GM20431 (cell line): Measurements from ENCODE around the gene UBL4A.

Experiments used
- in situ Hi-C: fragments of 300-500 bp; cut with MseI, MboI; formaldehyde crosslinking; loops from one replicate; pipeline ENCODE4 v1.15.0; 2020; ENCODE audit warnings: low sequenced_read_pairs; ENCODE audit not compliant: unreplicated experiment

UBL4A gene

DNA sequence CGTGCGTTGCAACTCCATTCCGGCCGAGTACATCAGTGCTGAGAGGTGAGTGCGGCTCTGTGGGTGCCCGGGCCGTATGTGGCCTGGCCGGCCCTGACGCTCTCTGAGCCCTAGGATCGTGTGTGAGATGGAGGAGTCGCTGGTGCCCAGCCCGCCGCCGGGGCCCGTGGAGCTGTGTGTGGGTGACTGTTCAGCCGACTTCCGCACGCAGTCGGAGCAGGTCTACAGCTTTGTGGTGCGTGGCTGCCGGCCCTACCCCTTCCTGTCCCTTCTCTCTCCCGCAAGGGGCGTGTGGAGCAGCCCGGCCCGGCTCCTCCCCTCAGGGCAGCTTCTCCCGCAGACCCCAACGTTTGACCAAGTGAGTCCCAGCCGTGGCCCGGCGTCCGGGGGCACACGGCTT, 20.4 kb downstream of the UBL4A start:
- in situ Hi-C loops, result no loop called here

GRCh38 chrX:154465601-154466000, 20.8 kb downstream of the UBL4A start:
- in situ Hi-C loops, result no loop called here

DNA sequence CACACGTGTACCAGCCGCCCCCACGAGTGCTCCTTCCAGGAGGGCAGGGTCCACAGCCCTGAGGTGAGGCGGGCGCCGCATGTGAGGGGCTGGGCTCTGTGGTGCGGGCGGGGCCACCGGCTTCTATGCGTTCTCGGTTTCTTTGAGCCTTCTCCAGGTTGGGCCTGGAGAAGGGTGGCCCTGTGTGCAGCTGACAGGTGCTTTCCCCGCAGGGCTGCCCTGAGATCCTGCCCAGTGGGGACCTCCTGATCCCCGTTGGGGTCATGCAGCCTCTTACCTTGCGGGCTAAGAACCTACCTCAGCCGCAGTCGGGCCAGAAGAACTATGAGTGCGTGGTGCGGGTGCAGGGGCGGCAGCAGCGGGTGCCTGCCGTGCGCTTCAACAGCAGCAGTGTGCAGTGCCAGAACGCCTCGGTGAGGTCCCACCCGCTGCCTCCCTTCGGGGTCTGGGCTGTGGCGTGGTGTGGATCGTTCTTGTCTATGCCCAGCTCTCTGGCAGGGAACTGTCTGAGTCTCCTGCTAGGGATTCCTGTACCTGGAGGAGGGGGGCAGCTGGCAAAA, 21.5 kb downstream of the UBL4A start:
- in situ Hi-C loops, result no loop called here

DNA sequence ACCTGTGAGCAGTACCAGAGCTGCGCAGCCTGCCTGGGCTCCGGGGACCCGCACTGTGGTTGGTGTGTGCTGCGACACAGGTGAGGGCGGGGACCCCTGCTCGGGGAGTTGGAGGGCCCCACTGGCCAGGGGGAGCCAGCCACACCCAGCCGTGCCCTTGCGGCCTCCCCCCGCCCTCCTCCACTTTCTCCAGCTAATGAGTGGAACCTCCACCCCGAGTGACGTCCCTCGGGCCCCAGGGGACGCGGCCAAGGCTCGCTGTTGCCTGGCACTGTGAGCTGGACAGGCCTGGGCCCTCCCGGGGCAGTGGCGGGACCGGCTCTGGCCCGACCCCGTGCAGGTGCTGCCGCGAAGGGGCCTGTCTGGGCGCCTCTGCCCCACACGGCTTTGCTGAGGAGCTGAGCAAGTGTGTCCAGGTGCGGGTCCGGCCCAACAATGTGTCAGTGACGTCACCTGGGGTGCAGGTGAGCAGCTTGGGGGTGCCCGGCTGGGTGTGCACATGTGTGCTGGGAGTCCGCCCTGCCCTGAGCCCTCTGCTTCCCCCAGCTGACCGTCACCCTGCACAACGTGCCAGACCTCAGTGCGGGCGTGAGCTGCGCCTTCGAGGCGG, 22.7 kb downstream of the UBL4A start:
- in situ Hi-C loops, result no loop called here

- in situ Hi-C loops, result no loop called here
Observed at GRCh38 chrX:154462396-154462795, 24.0 kb downstream of the UBL4A start.

- in situ Hi-C loops, result no loop called here
Observed at GRCh38 chrX:154460326-154460725, 26.1 kb downstream of the UBL4A start.

DNA sequence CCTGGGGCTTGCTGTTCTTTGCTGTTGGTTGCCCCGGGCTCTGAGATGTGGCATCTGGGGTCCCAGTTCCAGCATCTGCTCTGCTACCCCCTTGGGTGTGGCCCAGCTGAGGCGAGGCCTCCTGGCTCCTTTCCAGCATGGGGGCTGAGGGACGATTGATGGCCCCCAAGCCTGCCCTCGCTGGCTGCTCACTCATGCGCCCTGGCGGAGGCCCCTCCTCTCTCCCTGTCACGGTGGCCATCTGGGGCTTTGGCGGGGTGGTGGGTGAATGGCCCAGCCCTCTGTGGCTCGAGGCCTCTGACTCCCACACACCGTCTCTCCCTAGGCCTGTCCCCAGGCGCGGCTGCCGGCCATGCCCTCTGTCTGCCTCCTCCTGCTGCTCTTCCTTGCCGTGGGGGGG, 26.6 kb downstream of the UBL4A start:
- in situ Hi-C loops, result no loop called here

DNA sequence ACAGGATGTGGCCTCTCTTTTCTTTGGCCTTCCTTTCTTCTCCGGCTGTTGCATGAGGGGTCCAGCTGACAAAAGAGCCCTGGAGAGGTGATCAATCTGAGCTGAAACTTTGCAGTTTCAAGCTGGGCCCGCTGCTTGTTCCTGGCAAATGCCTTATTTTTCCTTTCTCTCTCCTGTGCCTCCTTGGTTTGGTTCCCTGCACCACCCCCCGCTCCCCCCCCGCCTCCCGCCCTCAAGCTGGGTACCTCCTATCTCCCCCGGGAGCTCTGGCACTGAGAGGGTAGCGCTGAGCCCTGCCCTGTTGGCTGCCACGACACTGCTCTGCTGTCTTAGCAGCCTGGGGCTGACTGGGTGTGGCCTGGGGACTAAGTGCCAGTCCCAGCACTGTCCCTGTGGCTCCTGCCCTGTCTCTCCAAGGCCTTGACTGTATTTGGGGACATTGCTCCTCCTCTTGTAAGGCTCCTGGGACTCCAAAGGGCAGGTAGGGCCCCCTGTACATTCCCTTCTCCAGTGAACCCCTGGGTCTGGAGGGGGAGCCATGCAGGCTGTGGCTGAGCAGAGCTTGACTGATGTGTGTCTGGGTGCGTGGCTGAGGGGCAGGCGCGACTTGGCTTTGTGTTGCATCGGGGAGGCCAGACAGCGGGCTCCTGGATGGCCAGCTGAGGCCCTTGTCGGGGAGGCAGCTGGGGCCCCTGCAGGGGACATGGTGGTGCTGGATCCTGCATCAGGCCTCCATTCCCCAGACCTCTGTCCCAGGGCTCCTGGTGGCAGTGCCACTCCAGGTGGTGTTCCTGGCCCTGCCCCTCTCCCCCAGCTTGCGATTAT, 27.2 kb downstream of the UBL4A start:
- in situ Hi-C loops, result no loop called here

GRCh38 chrX:154458116-154458953, 28.1 kb downstream of the UBL4A start, which contains the start of gene PLXNA3:
TSS of gene PLXNA3 (plus strand) at chrX:154458281. CDS start at chrX:154460184, 1,903 bp downstream.
- in situ Hi-C loops, result no loop called here

DNA sequence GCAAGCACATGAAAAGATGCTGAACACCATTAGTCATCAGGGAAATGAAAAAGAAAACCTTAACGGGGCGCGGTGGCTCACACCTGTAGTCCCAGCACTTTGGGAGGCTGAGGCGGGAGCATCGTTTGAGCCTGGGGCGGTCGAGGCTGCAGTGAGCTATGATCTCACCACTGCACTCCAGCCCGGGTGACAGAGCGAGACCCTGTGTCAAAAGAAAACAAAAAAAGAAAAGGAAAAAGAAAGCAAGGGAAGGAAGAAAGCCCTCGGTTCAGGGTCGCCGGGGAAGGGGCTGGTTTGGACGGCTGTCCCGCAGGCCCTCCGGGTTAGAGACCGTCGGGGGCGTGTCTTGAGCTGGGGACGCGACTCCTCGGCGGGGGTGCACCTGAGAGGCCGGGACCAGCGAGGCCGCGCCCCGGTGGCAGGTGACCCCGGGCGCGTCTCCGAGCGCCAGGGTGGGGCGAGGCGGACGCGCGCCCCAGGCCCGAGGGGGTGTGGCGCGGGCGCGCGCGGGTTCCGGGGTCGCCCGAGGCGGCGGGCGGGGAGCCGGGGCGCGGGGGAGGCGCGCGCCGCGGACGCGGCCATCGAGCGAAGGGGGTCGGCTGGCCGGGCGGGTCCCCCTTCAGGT, 28.8 kb downstream of the UBL4A start:
- in situ Hi-C loops, result no loop called here

GRCh38 chrX:154452823-154453222, 33.6 kb downstream of the UBL4A start:
- in situ Hi-C loops, result no loop called here

DNA sequence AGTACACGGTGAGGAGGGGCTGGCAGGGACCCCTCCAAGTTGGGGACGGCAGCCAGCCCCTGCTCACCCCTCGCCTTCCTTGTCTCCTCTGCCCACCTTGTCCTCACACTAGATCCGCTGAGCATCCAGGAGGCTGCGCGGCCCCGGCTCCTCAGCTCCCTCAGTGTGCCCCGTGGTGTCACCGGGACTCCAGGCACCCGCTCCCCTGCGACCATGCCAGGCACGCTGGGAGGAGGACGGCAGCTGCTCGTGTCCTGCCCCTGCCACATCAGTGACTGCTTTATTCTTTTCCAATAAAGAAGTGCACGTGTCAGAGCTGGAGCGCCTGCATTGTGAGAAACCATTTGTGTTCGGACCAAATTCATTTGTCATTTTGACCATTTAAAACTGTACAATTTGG, 36.1 kb downstream of the UBL4A start:
- in situ Hi-C loops, result no loop called here

- in situ Hi-C loops, result no loop called here
Observed at GRCh38 chrX:154449618-154450017, 36.8 kb downstream of the UBL4A start.

- in situ Hi-C loops, result no loop called here
Observed at GRCh38 chrX:154448484-154448883, 37.9 kb downstream of the UBL4A start.

GRCh38 chrX:154446430-154446829, 40.0 kb downstream of the UBL4A start:
- in situ Hi-C loops, result no loop called here

- in situ Hi-C loops, result no loop called here
Observed at GRCh38 chrX:154445776-154446175, 40.6 kb downstream of the UBL4A start.

GRCh38 chrX:154444755-154445246, 41.6 kb downstream of the UBL4A start:
- in situ Hi-C loops, result no loop called here

GRCh38 chrX:154443992-154444754, 42.2 kb downstream of the UBL4A start, which contains the start of gene FAM50A:
TSS of gene FAM50A (plus strand) at chrX:154444141. CDS start at chrX:154444236, 95 bp downstream.
- in situ Hi-C loops, result no loop called here

DNA sequence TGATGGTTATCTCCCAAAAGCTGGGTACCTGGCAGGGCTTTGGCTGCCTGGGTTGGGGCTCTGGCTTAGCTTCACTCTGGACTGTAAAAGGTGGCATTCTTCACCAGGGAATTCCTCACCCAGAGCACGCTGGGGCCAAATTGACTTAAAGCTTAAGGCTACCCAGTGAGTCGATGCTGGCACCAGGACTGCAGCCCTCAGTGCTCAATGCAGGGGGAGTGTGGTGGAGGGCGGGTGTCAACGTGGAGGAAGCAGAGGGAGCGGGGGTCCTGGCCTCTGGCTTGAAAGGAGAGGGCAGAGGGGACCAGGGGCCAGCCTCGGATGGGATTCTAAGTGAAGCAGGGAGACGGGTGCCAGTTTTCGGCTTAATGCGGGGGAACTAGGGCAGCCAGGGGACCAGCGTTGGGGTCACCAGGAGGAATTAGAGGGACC, 42.9 kb downstream of the UBL4A start:
- in situ Hi-C loops, result no loop called here
